Measurements from ENCODE around the gene STUM.

STUM gene

GRCh38 chr1:226555092-226555491 lies 6.5 kb downstream of the STUM start:
- no peaks in the 10 kb centered on the region for H3K36me3 ChIP-seq (ENCODE audit: low read depth)
- no peaks in the 10 kb centered on the region for H3K9me3 ChIP-seq (ENCODE audit: severe bottlenecking)
- H3K4me3 ChIP-seq (ENCODE audit: severe bottlenecking): no peak overlapping the region
- H3K4me1 ChIP-seq (ENCODE audit: insufficient read depth, poor library complexity, severe bottlenecking): no peaks in the 10 kb centered on the region
- H3K27me3 ChIP-seq (ENCODE audit: insufficient read depth, poor library complexity, severe bottlenecking): peaks cover 2% of the 10 kb centered on the region
- ATAC-seq (ENCODE audit: low read depth): no peak
- no peak overlapping the region for H3K27ac ChIP-seq (ENCODE audit: poor library complexity, severe bottlenecking)
- TF ChIP-seq, protein P1, sequence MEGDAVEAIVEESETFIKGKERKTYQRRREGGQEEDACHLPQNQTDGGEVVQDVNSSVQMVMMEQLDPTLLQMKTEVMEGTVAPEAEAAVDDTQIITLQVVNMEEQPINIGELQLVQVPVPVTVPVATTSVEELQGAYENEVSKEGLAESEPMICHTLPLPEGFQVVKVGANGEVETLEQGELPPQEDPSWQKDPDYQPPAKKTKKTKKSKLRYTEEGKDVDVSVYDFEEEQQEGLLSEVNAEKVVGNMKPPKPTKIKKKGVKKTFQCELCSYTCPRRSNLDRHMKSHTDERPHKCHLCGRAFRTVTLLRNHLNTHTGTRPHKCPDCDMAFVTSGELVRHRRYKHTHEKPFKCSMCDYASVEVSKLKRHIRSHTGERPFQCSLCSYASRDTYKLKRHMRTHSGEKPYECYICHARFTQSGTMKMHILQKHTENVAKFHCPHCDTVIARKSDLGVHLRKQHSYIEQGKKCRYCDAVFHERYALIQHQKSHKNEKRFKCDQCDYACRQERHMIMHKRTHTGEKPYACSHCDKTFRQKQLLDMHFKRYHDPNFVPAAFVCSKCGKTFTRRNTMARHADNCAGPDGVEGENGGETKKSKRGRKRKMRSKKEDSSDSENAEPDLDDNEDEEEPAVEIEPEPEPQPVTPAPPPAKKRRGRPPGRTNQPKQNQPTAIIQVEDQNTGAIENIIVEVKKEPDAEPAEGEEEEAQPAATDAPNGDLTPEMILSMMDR (IDR thresholded peaks at IDR 0.05; ENCODE audit: poor library complexity, severe bottlenecking): no peak
- no peak for DNase-seq (ENCODE audit: low spot score)

- H3K27ac ChIP-seq (ENCODE audit: poor library complexity, severe bottlenecking): no peak overlapping the region
- no peak for ATAC-seq (ENCODE audit: low read depth)
- no peaks in the 10 kb centered on the region for H3K36me3 ChIP-seq (ENCODE audit: low read depth)
- H3K4me1 ChIP-seq (ENCODE audit: insufficient read depth, poor library complexity, severe bottlenecking): no peaks in the 10 kb centered on the region
- no peaks in the 10 kb centered on the region for H3K27me3 ChIP-seq (ENCODE audit: insufficient read depth, poor library complexity, severe bottlenecking)
- H3K9me3 ChIP-seq (ENCODE audit: severe bottlenecking): no peaks in the 10 kb centered on the region
- TF ChIP-seq, protein P1 (IDR thresholded peaks at IDR 0.05; ENCODE audit: poor library complexity, severe bottlenecking): no peak
- no peak for DNase-seq (ENCODE audit: low spot score)
- H3K4me3 ChIP-seq (ENCODE audit: severe bottlenecking): no peak overlapping the region
Observed at GRCh38 chr1:226557424-226557823, 8.9 kb downstream of the STUM start.

GRCh38 chr1:226558036-226558650 lies 9.6 kb downstream of the STUM start:
- Histone ChIP-seq H3K27me3 (ENCODE audit: insufficient read depth, poor library complexity, severe bottlenecking) (no peaks in the 10 kb centered on the region), H3K4me1 (ENCODE audit: insufficient read depth, poor library complexity, severe bottlenecking) (no peaks in the 10 kb centered on the region), H3K27ac (ENCODE audit: poor library complexity, severe bottlenecking) (no peak overlapping the region), H3K36me3 (ENCODE audit: low read depth) (no peaks in the 10 kb centered on the region), H3K9me3 (ENCODE audit: severe bottlenecking) (no peaks in the 10 kb centered on the region), H3K4me3 (ENCODE audit: severe bottlenecking) (no peak overlapping the region)
- TF ChIP-seq, protein P1 (IDR thresholded peaks at IDR 0.05; ENCODE audit: poor library complexity, severe bottlenecking): no peak
- DNase-seq (ENCODE audit: low spot score): no peak
- no peak for ATAC-seq (ENCODE audit: low read depth)

DNA sequence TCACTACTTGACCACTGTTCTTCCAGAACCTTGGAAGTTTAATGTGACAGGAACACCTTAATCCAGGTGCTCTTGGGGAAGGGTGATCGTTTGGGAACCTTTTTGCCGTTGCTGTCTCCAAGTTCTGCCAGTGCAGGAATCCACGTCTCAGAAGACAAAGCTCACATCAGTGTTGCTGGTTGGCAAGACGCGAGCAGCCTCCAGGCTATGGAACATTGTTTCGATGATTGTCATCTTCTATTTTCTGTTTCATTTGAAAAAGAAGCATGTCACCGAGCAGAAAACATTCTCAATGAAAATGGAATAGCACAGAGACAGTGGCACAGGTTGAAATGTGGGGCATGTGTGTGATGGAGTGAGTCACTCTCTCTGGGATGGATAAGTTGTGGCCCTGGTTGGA lies 11.7 kb downstream of the STUM start:
- DNase-seq (ENCODE audit: low spot score): no peak
- TF ChIP-seq, protein P1 (IDR thresholded peaks at IDR 0.05; ENCODE audit: poor library complexity, severe bottlenecking): no peak
- Histone ChIP-seq H3K9me3 (ENCODE audit: severe bottlenecking) (no peaks in the 10 kb centered on the region), H3K4me3 (ENCODE audit: severe bottlenecking) (no peak overlapping the region), H3K36me3 (ENCODE audit: low read depth) (no peaks in the 10 kb centered on the region), H3K27ac (ENCODE audit: poor library complexity, severe bottlenecking) (no peak overlapping the region), H3K27me3 (ENCODE audit: insufficient read depth, poor library complexity, severe bottlenecking) (no peaks in the 10 kb centered on the region), H3K4me1 (ENCODE audit: insufficient read depth, poor library complexity, severe bottlenecking) (no peaks in the 10 kb centered on the region)
- no peak for ATAC-seq (ENCODE audit: low read depth)

- H3K36me3 ChIP-seq (ENCODE audit: low read depth): no peaks in the 10 kb centered on the region
- TF ChIP-seq, protein P1 (IDR thresholded peaks at IDR 0.05; ENCODE audit: poor library complexity, severe bottlenecking): no peak
- no peak overlapping the region for H3K27ac ChIP-seq (ENCODE audit: poor library complexity, severe bottlenecking)
- H3K4me3 ChIP-seq (ENCODE audit: severe bottlenecking): no peak overlapping the region
- no peaks in the 10 kb centered on the region for H3K27me3 ChIP-seq (ENCODE audit: insufficient read depth, poor library complexity, severe bottlenecking)
- H3K9me3 ChIP-seq (ENCODE audit: severe bottlenecking): no peaks in the 10 kb centered on the region
- no peak for ATAC-seq (ENCODE audit: low read depth)
- DNase-seq (ENCODE audit: low spot score): no peak
- no peaks in the 10 kb centered on the region for H3K4me1 ChIP-seq (ENCODE audit: insufficient read depth, poor library complexity, severe bottlenecking)
Observed at GRCh38 chr1:226562989-226563388, 14.4 kb downstream of the STUM start.
